KBM-7 (cell line): ENCODE results near the gene ZNF324B.
"Not testable (repeated sequence)": the region's sequence is repeated elsewhere in the genome, so short reads cannot be mapped to it uniquely, and the experiment has no call there.

Experiments
- DNase-seq: peaks from one replicate; pipeline ENCODE4 v3.0.0-alpha.2; 2015
- in situ Hi-C: fragments of 300-500 bp; cut with MboI; formaldehyde crosslinking; loops from 2 replicates; pipeline ENCODE4 v1.14.3; 2020; ENCODE audit warnings: low sequenced_read_pairs, low pct_unique_long_range_greater_than_20kb, mixed read lengths

Gene ZNF324B

DNA sequence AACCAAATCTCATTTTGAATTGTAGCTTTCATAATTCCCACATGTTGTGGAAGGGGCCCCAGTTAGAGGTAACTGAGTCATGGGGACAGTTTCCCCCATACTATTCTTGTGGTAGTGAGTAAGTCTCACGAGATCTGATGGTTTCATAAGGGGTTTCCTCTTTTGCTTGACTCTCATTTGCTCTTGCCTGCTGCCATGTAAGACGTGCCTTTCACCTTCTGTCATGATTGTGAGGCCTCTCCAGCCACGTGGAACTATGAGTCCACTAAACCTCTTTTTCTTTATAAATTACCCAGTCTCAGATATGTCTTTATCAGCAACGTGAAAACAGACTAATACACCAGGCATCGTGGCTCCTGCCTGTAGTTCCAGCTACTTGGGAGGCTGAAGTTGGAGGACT, 1.4 kb upstream of the ZNF324B start:
- in situ Hi-C loops, DNase-seq: not testable (repeated sequence)

DNA sequence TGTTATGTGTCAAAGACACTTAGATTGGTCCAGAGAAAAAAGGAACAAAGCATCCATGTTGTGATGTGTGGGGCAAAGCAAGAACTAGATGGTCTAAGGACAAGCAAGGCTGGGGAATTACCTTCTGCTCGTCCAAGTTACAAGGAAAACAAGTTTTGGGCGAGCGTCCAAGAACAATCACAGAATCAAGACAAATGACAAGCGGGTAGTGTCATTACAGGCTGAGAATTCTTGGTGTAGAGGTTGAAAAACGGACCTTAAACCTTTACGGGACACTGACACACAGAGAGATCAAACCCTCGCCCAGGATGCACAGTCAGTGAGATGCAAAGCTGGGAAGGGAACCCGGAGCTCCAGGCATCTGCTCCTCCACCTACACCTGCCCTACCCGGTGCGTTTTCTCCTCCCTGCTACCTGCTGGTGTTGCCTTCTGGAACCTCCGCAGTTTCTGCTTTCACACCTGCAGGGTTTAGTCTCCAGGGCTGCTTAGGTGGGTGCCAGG, 515 bp upstream of the ZNF324B start:
- DNase-seq: no peak
- in situ Hi-C loops: no loop called here

DNA sequence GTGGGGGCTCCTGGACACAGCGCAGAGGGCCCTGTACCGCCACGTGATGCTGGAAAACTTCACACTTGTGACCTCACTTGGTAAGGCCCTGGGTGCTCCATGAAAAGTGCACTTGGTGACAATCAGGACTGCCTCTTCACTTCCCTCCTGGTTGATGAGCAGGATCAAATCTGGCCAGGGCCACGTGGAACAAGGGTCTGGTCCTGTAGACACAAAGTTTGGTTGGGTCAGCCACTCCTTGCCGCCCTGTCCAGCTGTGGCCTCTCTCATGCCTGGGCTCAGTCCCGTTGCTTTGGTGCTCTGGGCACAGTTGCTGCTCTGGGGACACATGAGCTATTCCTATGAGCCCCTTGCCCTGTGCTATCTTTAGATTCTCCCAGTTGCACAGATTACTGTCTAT, 2.3 kb downstream of the ZNF324B start:
- in situ Hi-C loops: no loop called here
- DNase-seq: no peak

- in situ Hi-C loops: no loop called here
Observed at GRCh38 chr19:58455306-58455705, 3.9 kb downstream of the ZNF324B start.

GRCh38 chr19:58456111-58456510, 4.7 kb downstream of the ZNF324B start:
- in situ Hi-C loops: no loop called here
- DNase-seq: no peak

More at GRCh38 chr19:58455306-58455705, 3.9 kb downstream of the ZNF324B start:
- no peak for DNase-seq

DNA sequence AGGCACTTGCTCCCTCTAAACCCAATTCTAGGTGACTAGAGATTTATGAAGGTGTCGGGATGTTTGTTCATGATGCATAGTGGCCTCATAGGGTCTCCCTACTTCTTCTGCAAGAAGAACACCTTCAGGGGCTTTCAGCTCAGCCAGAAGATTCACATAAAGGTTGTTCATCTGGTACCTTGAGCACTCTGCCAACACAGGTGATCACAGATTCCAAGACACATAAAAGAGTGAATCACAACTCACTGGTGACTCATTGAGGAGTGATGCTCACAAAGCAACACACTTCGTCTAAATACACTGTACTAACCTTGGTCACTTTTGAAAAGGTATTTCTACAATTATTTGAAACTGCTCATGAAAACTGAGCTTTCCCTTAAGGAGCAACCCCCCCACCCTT, 8.6 kb downstream of the ZNF324B start:
- DNase-seq: no peak
- in situ Hi-C loops: no loop called here

DNA sequence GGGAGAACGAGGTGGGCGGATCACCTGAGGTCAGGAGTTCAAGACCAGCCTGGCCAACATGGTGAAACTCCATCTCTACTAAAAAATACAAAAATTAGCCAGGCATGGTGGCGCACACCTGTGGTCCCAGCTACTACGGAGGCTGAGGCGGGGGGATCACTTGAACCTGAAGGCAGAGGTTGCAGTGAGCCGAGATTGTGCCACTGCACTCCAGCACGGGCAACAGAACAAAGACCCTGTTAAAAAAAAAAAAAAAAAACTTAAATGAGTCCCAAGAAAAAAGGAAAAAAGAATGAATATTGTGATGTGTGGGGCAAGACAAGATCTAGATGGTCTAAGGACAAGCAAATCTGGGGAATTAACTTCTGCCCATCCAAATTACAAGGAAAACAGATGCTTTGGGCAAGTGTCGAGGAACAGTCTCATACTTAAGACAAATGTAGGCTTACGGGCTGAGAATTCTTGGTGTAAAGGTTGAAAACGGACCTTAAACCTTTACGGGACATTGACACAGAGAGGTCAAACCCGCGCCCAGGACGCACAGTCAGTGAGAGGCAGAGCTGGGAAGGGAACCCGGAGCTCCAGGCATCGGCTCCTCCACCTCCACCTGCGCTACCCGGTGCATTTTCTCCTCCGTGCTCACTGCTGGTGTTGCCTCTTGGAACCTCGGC, 14.8 kb downstream of the ZNF324B start:
- no peak for DNase-seq
- in situ Hi-C loops: no loop called here

DNA sequence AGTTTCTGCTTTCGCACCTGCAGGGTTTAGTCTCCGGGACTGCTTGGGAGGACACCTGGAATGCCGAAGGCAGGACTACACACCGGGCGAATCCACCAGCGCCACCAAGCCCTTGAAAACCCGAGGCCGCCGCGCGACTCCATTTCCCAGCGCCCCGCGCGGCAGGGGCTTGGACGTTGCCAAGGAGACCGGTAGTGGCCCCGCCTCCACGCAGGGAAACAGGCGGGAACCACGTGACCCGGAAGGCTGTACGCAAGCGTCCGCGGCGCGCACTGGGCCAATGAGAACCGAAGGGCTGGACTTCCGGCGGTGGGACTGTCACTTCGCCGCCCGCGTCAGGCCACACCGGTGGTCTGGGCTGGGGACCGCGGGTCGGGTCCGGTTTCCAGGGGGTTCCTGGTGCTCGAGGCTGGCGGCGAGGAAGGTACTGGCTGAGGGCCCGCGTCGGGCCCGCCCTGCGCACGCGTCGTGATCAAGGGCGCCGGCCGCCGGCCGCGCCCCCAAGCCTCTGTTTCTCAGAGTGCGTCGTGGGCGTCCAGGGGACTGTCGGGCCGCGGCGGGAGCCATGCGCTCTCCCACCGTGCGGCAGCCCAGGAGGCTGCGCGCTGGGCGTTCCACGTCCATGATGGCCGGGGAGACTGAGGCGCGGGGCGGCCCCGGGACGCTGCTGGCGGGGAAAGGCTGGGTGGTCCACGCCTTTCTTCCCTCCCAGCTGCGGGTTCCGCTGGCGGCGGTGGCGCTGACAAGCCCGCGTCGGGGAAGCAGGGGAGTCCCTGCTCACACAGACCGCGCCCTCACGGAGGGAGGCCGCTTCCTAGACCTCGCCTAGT, 15.6 kb downstream of the ZNF324B start, which contains the start of gene ZNF324:
TSS of gene ZNF324 (plus strand) at position 321 of the 830 bp plus-strand sequence. CDS start 2,106 bp downstream, outside the sequence.
- in situ Hi-C loops: no loop called here
- DNase-seq: peak; percentile 95

DNA sequence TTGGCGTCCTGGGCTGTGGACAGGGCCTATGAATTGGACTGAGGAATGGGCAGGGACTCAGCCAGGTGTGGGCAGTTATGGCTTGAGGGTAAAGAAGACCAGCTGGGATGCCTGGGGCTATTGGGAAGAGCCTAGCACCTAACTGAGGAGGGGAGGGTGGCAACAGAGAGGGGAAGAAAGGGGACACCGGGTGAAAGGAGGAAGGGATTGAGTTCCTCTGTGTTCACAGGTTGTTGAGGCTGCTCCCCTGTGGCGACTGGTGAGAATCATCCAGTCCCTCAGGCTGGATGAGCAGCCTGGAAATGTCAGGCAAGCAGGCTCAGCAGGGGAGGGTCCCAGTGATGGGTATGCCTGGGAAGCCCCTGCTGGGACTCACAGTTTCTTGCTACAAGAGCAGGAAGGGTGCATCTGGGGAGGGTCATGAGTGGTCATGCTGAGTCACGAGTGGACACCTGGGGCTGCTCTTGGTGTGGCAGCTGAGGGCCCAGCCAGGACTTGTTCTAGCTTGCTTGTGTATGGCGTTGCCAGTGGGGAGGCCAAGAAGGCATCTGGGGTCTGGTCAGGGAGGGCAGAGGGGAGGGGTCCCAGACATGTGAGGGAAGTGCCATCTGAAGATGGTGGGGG, 16.9 kb downstream of the ZNF324B start:
- no peak for DNase-seq
- in situ Hi-C loops: no loop called here

DNA sequence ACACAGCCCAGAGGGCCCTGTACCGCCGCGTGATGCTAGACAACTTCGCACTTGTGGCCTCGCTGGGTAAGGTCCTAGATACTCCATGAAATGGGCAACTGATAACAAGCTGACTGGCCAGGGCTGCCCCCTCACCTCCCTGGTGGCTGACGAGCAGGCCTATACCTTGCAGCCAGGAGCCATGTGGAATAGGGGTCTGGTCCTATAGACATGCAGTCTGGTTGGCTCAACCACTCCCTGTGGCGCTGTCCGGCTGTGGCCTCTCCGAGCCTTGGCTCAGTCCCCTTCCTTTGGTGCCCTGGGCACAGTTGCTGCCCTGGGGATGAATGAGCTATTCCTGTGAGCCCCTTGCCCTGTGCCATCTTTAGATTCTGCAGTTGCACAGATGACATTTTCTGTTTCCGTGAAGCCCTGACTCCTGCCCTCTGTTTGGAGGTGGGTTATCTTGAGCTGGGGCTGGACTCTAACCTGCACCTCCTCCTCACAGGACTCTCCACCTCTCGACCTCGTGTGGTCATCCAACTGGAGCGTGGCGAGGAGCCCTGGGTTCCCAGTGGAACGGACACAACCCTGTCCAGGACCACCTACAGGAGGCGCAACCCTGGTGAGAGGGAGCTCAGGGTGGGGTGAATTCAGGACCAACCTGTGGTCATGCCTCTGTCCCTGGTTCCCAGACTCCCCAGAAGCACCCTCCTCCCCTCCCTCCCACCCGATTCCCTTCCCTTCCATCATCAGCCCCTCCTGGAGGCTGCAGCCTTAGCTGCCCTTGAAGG, 18.0 kb downstream of the ZNF324B start:
- in situ Hi-C loops: no loop called here
- DNase-seq: no peak

GRCh38 chr19:58470837-58471543, 19.6 kb downstream of the ZNF324B start:
- in situ Hi-C loops, DNase-seq: not testable (repeated sequence)

DNA sequence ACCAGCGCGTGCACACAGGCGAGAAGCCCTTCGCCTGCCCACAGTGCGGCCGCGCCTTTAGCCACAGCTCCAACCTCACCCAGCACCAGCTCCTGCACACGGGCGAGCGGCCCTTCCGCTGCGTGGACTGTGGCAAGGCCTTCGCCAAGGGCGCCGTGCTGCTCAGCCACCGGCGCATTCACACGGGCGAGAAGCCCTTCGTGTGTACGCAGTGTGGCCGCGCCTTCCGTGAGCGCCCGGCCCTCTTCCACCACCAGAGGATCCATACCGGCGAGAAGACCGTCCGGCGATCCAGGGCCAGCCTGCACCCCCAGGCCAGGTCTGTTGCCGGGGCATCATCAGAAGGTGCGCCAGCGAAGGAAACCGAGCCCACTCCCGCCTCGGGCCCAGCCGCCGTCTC, 20.3 kb downstream of the ZNF324B start:
- in situ Hi-C loops: no loop called here
- DNase-seq: no peak

DNA sequence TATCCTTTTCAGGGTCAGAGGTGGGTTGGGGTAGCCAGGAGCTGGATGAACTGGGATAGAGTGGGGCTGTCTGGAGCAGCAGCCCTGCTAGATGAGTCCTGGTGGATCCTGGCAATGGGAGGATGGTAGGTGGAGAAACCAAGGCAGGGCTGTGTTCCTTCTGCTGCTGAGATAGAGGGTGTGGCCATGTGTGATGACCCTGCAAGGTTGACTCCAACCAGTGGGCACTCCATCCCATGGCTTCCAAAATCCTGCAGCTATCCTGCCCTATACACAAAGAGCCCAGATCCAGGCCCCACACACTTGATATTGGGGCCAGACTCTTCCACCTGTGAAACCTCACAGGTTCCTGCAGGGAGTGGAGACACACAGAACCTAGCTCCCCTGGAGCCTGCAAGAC, 22.4 kb downstream of the ZNF324B start:
- DNase-seq: no peak
- in situ Hi-C loops: no loop called here

GRCh38 chr19:58474291-58474996, 23.0 kb downstream of the ZNF324B start:
- DNase-seq: no peak
- in situ Hi-C loops: no loop called here

DNA sequence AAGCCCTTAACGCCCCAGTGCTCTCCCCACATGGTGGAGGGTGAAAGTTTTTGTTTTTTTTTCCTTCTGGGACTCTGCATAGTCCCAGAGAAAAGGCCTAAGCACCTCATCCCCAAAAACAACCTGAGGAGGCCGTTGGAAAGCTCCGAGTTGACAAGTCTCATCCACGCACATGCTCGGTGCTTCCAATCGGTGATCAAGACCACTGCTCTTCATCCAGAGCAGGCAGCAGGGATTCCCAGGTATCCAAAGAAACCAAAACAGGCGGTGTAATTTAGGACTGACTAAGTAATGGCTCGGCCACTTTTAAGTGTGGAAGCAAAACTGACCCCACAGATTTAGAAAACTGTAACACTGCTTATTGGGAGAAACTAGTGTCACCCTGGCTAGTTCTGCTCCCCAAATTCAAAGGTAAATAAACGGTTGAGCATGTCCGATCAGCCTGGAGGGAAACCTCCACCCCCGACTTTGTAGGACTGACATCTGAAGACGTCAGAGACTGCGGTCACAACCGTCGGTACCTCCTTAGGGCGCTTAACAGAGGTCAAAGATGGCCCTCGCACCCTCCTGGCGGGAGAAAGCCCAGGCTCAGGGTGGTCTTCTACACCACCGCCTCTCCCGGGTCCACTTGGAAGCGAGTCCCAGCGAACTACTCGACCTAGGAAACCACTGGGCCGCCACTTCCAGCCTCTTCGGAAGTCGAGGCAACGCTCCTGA, 23.7 kb downstream of the ZNF324B start:
- no peak for DNase-seq
- in situ Hi-C loops: no loop called here

DNA sequence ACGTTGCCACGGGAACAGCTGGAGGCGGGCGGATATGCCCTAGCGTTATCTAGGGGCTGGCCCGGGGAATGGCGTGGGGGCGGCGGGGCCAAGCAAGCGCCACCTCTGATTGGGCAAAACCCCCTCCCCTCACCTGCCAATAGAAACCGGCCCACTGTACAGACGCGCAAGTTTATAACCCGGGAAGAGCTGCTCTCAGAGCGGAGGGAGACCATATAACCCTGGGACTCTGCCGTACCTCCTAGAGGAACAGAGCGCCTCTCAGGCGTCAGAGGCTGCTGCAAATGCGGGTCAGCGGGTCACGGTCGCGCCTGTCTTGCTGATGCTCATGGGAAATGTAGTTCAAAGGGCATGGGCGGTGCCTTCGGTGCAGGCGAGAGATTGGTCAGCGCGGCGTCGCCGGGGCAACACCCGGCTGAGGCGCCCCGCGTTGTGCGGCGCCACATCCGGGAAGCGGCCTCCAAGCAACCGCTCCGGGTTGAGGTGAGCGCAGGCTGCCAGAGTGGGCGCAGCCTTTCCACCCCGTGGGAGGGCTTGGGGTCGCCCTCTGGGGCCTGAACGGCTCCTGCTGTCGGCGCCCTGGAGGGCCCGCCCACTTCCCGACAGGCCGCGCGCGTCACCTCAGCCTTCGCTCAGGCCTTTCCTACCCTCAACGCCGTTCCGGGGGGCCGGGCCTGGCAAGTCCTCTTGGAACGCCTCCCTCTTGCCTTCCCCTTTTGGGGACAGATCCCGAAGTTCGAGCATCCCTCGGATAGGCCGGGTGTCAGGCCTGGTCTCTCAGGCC, 24.5 kb downstream of the ZNF324B start, which contains the start of gene ZNF446:
TSS of gene ZNF446 (plus strand) at position 639 of the 784 bp plus-strand sequence. CDS start 867 bp downstream, outside the sequence.
- in situ Hi-C loops: no loop called here
- DNase-seq: peak; percentile 97
